Activated T-helper 1 cell treated with Interleukin-2 at 50 U/mL for 16 hours (primary cell): Measurements from ENCODE around the gene ADAMTSL3.
"Not testable (repeated sequence)": the region's sequence is repeated elsewhere in the genome, so short reads cannot be mapped to it uniquely, and the experiment has no call there.

ENCODE experiments used
- DNase-seq: peaks from one replicate; pipeline ENCODE4 v3.0.0-alpha.2; 2020; ENCODE audit warnings: low read depth

Gene ADAMTSL3

DNA sequence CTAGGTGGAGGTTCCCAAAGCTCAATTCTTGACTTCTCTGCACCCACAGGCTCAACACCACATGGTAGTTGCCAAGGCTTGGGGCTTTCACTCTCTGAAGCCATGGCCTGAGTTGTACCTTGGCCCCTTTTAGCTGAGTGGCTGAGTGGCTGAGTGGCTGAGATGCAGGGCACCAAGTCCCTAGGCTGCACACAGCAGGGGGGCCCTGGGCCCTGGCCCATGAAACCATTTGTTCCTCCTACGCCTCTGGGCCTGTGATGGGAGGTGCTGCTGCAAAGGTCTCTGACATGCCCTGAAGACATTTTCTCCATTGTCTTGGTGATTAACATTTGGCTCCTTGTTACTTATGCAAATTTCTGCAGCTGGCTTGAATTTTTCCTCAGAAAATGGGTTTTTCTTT lies 103.4 kb downstream of the ADAMTSL3 start:
- not testable (repeated sequence) for DNase-seq

GRCh38 chr15:83762367-83762766 lies 108.4 kb downstream of the ADAMTSL3 start:
- no peak for DNase-seq

DNA sequence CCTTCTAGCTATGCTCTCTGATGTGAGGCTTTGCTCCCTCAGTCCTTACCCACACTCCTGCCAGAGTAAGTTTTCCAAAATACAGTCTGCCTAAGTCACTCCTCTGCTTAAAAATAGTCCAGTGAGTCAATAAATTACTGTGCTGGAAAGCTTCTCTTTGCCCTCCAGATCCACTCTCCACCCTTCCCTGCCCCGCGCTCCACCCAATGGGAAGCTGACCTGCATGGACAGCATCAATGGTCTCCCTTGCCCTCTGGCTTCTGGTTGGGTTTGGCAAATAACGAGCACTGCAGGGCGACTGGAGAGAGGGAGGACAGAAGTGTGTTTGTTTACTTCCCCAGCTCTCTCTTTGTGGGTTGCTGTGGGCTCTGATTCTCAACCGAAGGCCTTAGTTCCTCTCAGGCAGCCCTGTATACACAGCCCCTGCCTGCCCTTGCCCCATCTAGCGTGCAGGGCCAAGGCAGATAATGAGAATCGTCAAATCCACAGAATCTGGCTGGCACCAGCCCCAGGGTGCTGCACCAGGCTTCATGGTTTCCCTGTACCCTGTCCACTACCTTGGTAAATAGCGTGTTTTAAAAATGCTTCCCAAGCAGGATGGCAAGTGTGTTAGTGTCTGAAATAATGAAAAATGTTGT lies 110.4 kb downstream of the ADAMTSL3 start:
- DNase-seq: no peak

DNA sequence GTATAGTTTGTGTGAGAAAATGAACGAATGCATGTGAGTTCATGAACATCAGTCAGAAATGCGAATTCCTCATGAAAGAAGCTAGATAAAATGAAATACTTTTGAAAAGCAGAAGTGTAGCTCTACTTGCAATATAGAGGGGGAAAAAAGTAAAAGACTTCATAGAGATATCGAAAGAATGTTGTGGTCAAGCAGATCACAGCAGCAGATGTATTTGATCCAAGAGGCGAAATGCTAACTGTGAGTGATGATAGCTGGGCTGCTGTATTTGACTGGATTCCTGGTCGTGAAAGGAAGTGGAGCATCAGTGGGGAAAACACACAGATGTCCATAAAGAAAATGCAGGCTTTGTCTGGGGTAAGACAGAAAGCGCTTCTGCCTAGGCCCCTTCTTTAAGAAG lies 112.4 kb downstream of the ADAMTSL3 start:
- DNase-seq: no peak

DNA sequence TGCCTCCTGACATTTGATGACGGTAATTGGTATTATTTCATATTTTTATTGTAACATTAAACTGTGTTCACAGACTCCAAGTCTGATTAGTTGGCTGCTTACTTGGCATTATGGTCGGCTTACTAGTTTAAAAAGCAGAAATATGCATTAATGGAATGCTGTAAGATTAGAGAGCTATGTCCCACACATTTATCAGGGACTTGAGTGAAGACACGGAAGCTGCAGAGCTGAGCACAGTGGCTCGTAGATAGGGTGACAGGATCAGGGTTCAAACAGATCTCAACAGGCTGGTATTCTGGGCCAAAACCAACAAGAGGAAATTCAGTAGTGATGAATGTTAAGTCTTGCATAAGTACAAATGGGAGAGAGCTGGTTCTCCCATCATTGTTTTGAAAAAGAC lies 113.8 kb downstream of the ADAMTSL3 start:
- DNase-seq: no peak

GRCh38 chr15:83769411-83769999 lies 115.6 kb downstream of the ADAMTSL3 start:
- no peak for DNase-seq

- no peak for DNase-seq
These were observed 121.8 kb downstream of the ADAMTSL3 start for GRCh38 chr15:83775738-83776137.

DNA sequence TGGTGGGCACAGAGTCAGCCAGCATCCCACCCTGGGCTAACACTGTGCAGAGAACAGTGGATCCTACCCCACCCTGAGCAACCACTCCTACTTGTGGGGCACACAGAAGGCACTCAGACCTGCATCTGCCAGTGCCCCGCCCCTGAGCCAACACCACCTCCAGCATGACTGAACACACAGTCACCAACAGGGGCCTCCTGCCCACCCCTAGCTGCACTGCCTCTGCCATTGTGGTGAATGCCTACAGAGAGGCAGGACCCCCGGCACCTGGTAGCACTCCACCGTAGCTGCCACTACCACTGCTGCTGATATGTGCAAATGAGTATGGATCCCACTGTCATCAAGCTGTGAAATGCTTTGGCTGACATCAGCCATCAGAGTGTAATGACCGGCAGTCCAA lies 123.1 kb downstream of the ADAMTSL3 start:
- no peak for DNase-seq

DNA sequence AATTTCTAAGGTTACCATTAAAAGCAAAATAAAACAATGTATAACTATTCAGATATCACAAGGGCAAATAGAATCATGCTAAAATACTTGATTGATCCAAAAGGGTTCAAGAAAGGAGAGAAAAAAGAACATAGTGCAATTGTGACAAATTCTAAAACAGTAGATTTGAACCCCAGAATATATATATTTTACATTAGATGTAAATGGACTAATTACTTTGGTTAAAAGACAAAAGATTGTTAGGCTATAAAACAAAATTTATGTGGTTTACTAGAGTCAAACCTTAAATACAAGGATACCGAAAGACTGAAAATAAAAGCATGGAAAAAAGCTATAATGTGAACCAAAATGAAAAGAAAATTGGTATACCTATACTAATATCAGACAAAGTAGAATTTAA lies 129.3 kb downstream of the ADAMTSL3 start:
- DNase-seq: no peak

DNA sequence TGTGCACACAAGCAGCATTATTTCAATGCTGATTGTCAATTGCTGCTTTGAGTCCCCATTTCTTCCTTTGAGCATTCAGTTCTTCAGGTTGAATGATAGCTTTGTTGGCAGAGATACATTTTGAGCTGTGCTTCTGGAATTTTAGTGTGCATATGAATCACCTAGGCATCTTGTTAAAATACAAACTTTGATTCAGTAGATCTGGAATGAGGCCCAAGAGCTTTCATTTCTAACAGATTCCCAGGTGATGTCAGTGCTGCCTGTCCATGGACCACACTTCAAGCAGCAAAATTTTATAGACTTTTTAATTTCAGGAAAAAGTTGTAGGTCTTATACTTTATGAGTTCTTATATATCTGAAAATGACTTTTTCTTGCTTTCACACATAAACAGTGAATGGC lies 131.1 kb downstream of the ADAMTSL3 start:
- no peak for DNase-seq

DNA sequence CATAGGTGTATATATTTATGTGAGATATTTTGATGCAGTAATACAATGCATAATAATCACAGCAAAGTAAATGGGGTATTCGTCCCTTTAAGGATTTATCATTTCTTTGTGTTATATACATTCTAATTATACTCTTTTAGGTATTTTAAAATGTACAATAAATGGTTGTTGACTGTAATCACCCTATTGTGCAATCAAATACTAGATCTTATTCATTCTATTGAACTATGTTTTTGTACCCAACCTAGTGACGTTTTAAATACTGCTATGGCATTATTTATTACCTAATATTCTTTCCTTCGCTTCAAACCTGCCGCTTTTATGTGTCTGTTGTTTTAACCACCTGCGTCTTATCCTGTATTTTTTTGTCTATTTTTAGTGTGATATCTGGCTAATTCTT lies 132.4 kb downstream of the ADAMTSL3 start:
- no peak for DNase-seq

GRCh38 chr15:83793069-83793468 lies 139.1 kb downstream of the ADAMTSL3 start:
- no peak for DNase-seq

GRCh38 chr15:83794209-83794608 lies 140.3 kb downstream of the ADAMTSL3 start:
- no peak for DNase-seq

DNA sequence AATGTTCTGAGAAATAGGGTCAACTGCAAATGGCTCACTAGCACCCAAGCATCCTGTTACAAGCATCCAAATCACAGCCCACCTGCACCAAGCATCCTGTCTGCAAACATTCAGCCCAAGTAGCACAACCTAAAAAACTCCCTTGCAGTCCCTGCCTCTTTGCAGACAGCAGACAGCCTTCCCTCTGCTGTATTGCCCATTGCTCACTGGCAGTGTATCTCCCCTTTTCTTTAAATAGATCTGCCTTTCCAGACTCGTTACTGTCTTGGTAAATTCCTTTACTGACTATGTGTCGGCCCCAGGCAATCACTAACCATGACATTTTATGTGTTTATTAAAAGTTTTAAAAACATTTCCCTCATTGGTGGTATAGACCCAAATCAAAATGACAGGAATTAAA lies 155.4 kb downstream of the ADAMTSL3 start:
- no peak for DNase-seq

DNA sequence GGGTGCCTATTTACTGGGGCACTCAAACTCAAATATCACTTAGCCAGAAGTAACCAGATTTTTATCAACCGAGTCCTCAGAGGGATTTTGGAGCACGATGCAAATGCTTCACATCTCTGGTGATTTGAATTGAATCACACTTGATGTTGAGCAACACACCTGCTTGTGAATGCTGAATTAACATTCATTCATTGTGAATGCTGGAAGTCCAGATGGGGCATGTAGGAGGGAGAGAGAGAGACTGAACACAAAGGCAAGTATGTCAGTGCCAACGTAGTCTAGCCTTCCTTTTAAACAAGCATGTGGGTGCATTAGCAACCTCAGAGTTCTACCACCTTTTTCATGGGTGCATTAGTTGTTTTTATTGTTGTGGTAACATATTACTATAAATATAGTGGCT lies 156.2 kb downstream of the ADAMTSL3 start:
- no peak for DNase-seq

- DNase-seq: no peak
These were observed 159.8 kb downstream of the ADAMTSL3 start for GRCh38 chr15:83813682-83814081.

- DNase-seq: no peak
These were observed 161.6 kb downstream of the ADAMTSL3 start for GRCh38 chr15:83815506-83815905.

GRCh38 chr15:83816124-83816883 lies 162.4 kb downstream of the ADAMTSL3 start:
- DNase-seq: no peak

DNA sequence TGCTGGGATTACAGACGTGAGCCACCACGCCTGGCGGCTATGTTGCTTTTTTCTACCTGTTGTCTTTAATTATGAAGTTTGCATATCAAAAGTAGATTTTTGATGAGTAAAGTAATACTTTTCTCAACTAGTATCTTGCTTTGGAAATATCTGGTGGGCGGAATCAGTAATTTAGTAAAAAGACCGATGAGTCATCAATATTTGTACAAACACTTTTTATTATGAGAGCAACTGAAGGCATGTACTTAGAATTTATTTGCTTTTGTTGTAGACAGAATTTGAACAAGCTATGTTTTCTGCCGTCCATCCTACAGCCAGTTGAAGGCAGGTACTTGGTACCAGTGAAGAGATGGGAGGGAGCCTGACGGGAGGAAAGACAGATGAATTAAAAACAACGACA lies 164.7 kb downstream of the ADAMTSL3 start:
- no peak for DNase-seq

GRCh38 chr15:83830381-83830780 lies 176.5 kb downstream of the ADAMTSL3 start:
- no peak for DNase-seq

DNA sequence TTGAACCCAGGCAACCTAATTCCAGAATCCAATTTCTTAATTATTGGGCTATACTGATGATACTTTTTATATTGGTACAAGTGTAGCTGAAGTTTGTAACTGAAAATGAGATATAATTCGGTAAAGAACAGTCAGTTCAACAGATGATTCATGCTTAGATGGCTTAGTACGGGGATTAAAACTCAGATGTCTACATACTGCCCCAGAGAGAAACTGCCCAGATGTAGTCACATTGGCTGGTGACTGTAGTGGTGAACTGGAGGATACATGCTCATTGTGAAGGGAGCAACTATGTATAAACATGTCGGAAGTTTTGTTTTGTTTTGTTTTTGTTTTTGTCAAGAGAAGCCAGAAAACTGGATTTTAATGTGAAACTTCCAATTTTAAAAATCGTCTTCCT lies 179.6 kb downstream of the ADAMTSL3 start:
- DNase-seq: no peak

- DNase-seq: no peak
These were observed 181.6 kb downstream of the ADAMTSL3 start for GRCh38 chr15:83835479-83835878.

- DNase-seq: no peak
These were observed 184.1 kb downstream of the ADAMTSL3 start for GRCh38 chr15:83837945-83838571.
